ENCODE data around the gene CLDN10. TPM values are rescaled to one million over a fixed set of nuclear protein-coding genes. Genes with fewer than 3 reads are reported as not detected.
A peak's percentile ranks its signal among the peaks of the same experiment; 100 is the strongest.

Gene CLDN10
- total RNA-seq, 1 donor from 2014 or later, result 1.8 TPM

GRCh38 chr13:95604556-95604915 lies 52.0 kb downstream of the CLDN10 start:
- no peak overlapping the region for H3K4me3 Mint-ChIP-seq
- H3K27me3 Mint-ChIP-seq (ENCODE audit: low read depth), result no peaks in the 10 kb centered on the region
- TF ChIP-seq CTCF (conservative IDR thresholded peaks at IDR 0.05), result no peak
- H3K4me1 Mint-ChIP-seq, result no peaks in the 10 kb centered on the region
- no peaks in the 10 kb centered on the region for H3K9me3 Mint-ChIP-seq
- peaks cover 20% of the 10 kb centered on the region for H3K36me3 Mint-ChIP-seq (ENCODE audit: low read depth)
- H3K27ac Mint-ChIP-seq (ENCODE audit: unreplicated experiment), result no peak overlapping the region
- DNase-seq (ENCODE audit: low read depth, low spot score), result no peak

- Mint-ChIP-seq H3K27ac (ENCODE audit: unreplicated experiment) (no peak overlapping the region), H3K27me3 (ENCODE audit: low read depth) (no peaks in the 10 kb centered on the region), H3K36me3 (ENCODE audit: low read depth) (peaks cover 17% of the 10 kb centered on the region), H3K9me3 (no peaks in the 10 kb centered on the region), H3K4me3 (no peak overlapping the region), H3K4me1 (no peaks in the 10 kb centered on the region)
- no peak for DNase-seq (ENCODE audit: low read depth, low spot score)
- TF ChIP-seq CTCF (conservative IDR thresholded peaks at IDR 0.05), result no peak
Observed at GRCh38 chr13:95605448-95606125, 53.1 kb downstream of the CLDN10 start.

- Mint-ChIP-seq H3K27me3 (ENCODE audit: low read depth) (no peaks in the 10 kb centered on the region), H3K4me3 (no peak overlapping the region), H3K36me3 (ENCODE audit: low read depth) (peaks cover 12% of the 10 kb centered on the region), H3K9me3 (no peaks in the 10 kb centered on the region), H3K4me1 (no peaks in the 10 kb centered on the region), H3K27ac (ENCODE audit: unreplicated experiment) (no peak overlapping the region)
- no peak for TF ChIP-seq CTCF (conservative IDR thresholded peaks at IDR 0.05)
- no peak for DNase-seq (ENCODE audit: low read depth, low spot score)
Observed at GRCh38 chr13:95607366-95607765, 54.8 kb downstream of the CLDN10 start.

GRCh38 chr13:95608640-95609323 lies 56.3 kb downstream of the CLDN10 start:
- Mint-ChIP-seq H3K27me3 (ENCODE audit: low read depth) (no peaks in the 10 kb centered on the region), H3K9me3 (no peaks in the 10 kb centered on the region), H3K4me3 (no peak overlapping the region), H3K4me1 (no peaks in the 10 kb centered on the region), H3K27ac (ENCODE audit: unreplicated experiment) (peak overlapping the region; percentile 35), H3K36me3 (ENCODE audit: low read depth) (peaks cover 12% of the 10 kb centered on the region)
- no peak for DNase-seq (ENCODE audit: low read depth, low spot score)
- no peak for TF ChIP-seq CTCF (conservative IDR thresholded peaks at IDR 0.05)

- Mint-ChIP-seq H3K27ac (ENCODE audit: unreplicated experiment) (peak overlapping the region; percentile 28), H3K9me3 (no peaks in the 10 kb centered on the region), H3K27me3 (ENCODE audit: low read depth) (no peaks in the 10 kb centered on the region), H3K4me1 (peaks cover under 1% of the 10 kb centered on the region), H3K4me3 (no peak overlapping the region), H3K36me3 (ENCODE audit: low read depth) (peaks cover 26% of the 10 kb centered on the region)
- DNase-seq (ENCODE audit: low read depth, low spot score), result no peak
- no peak for TF ChIP-seq CTCF (conservative IDR thresholded peaks at IDR 0.05)
Observed at GRCh38 chr13:95614641-95615245, 62.2 kb downstream of the CLDN10 start.

All from neural crest cell (in vitro differentiated cells).